ENCODE results near the gene KCNF1.

The KCNF1 gene

DNA sequence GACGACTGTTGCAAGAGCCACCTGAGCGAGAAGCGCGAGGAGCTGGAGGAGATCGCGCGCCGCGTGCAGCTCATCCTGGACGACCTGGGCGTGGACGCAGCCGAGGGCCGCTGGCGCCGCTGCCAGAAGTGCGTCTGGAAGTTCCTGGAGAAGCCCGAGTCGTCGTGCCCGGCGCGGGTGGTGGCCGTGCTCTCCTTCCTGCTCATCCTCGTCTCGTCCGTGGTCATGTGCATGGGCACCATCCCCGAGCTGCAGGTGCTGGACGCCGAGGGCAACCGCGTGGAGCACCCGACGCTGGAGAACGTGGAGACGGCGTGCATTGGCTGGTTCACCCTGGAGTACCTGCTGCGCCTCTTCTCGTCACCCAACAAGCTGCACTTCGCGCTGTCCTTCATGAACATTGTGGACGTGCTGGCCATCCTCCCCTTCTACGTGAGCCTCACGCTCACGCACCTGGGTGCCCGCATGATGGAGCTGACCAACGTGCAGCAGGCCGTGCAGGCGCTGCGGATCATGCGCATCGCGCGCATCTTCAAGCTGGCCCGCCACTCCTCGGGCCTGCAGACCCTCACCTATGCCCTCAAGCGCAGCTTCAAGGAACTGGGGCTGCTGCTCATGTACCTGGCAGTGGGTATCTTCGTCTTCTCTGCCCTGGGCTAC lies 1.2 kb downstream of the KCNF1 start:
- Histone ChIP-seq H2AFZ (no peak overlapping the region), H3K27me3 (ENCODE audit: control insufficient read depth, insufficient read depth, low read length) (peaks cover 5% of the 10 kb centered on the region), H3K27ac (no peak overlapping the region), H3K79me2 (no peaks in the 10 kb centered on the region), H3K9me3 (ENCODE audit: control insufficient read depth, low read length) (no peaks in the 10 kb centered on the region), H3K4me3 (ENCODE audit: low read depth, low read length) (no peak overlapping the region), H3K4me1 (no peaks in the 10 kb centered on the region), H3K4me2 (ENCODE audit: low read length) (no peak overlapping the region), H3K36me3 (ENCODE audit: control insufficient read depth, insufficient read depth, low read length) (no peaks in the 10 kb centered on the region), H3K9ac (no peak overlapping the region)
- TF ChIP-seq, protein P1, sequence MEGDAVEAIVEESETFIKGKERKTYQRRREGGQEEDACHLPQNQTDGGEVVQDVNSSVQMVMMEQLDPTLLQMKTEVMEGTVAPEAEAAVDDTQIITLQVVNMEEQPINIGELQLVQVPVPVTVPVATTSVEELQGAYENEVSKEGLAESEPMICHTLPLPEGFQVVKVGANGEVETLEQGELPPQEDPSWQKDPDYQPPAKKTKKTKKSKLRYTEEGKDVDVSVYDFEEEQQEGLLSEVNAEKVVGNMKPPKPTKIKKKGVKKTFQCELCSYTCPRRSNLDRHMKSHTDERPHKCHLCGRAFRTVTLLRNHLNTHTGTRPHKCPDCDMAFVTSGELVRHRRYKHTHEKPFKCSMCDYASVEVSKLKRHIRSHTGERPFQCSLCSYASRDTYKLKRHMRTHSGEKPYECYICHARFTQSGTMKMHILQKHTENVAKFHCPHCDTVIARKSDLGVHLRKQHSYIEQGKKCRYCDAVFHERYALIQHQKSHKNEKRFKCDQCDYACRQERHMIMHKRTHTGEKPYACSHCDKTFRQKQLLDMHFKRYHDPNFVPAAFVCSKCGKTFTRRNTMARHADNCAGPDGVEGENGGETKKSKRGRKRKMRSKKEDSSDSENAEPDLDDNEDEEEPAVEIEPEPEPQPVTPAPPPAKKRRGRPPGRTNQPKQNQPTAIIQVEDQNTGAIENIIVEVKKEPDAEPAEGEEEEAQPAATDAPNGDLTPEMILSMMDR (IDR thresholded peaks at IDR 0.05), result no peak

DNA sequence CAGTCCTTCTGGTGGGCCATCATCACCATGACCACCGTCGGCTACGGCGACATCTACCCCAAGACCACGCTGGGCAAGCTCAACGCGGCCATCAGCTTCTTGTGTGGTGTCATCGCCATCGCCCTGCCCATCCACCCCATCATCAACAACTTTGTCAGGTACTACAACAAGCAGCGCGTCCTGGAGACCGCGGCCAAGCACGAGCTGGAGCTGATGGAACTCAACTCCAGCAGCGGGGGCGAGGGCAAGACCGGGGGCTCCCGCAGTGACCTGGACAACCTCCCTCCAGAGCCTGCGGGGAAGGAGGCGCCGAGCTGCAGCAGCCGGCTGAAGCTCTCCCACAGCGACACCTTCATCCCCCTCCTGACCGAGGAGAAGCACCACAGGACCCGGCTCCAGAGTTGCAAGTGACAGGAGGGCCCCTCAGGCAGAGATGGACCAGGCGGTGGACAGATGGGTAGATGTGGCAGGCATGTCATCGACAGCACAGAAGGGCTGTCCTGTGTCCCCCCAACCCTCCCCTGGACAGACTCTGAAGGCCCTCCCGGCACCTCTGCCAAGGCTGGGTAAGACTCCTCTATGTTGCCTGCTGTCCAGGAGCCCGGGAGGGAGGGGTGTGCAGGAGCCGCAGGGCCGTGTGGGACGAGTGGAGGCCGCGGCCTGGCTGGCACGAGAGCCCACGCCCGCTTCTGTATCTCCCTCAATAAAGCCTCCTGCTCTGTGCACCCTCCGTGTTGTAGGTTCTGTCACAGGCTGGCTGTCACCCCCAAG lies 2.0 kb downstream of the KCNF1 start:
- H3K27ac ChIP-seq, result no peak overlapping the region
- no peak overlapping the region for H3K4me3 ChIP-seq (ENCODE audit: low read depth, low read length)
- no peaks in the 10 kb centered on the region for H3K79me2 ChIP-seq
- no peaks in the 10 kb centered on the region for H3K9me3 ChIP-seq (ENCODE audit: control insufficient read depth, low read length)
- no peaks in the 10 kb centered on the region for H3K4me1 ChIP-seq
- no peak overlapping the region for H3K4me2 ChIP-seq (ENCODE audit: low read length)
- no peak overlapping the region for H2AFZ ChIP-seq
- peaks cover 5% of the 10 kb centered on the region for H3K27me3 ChIP-seq (ENCODE audit: control insufficient read depth, insufficient read depth, low read length)
- TF ChIP-seq, protein P1 (IDR thresholded peaks at IDR 0.05), result no peak
- no peaks in the 10 kb centered on the region for H3K36me3 ChIP-seq (ENCODE audit: control insufficient read depth, insufficient read depth, low read length)
- no peak overlapping the region for H3K9ac ChIP-seq

DNA sequence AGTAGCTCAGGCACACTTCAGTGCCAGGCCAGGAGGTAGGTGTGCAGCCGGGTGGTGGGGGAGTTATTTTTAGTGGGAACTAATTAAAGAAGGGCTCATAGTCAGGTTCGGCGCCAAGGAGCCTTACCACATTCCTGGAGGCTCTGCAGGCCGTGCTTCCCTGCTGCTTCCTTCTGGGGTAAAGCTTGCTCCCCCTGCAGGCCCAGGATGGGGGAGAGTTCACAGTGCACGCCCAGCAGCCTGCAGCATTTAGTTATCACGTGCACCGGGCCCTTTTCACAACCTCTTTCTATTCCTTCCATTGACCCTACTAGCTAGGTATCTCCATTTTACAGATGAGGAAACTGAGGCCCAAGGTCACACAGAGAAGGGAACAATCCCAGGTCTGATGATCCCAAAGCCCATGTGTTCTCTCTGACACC lies 2.5 kb downstream of the KCNF1 start:
- Histone ChIP-seq H3K27ac (no peak overlapping the region), H3K4me2 (ENCODE audit: low read length) (no peak overlapping the region), H3K4me3 (ENCODE audit: low read depth, low read length) (no peak overlapping the region), H3K27me3 (ENCODE audit: control insufficient read depth, insufficient read depth, low read length) (peaks cover 5% of the 10 kb centered on the region), H3K4me1 (no peaks in the 10 kb centered on the region), H3K36me3 (ENCODE audit: control insufficient read depth, insufficient read depth, low read length) (no peaks in the 10 kb centered on the region), H3K9me3 (ENCODE audit: control insufficient read depth, low read length) (no peaks in the 10 kb centered on the region), H3K9ac (no peak overlapping the region), H2AFZ (no peak overlapping the region), H3K79me2 (no peaks in the 10 kb centered on the region)
- TF ChIP-seq, protein P1 (IDR thresholded peaks at IDR 0.05), result no peak

DNA sequence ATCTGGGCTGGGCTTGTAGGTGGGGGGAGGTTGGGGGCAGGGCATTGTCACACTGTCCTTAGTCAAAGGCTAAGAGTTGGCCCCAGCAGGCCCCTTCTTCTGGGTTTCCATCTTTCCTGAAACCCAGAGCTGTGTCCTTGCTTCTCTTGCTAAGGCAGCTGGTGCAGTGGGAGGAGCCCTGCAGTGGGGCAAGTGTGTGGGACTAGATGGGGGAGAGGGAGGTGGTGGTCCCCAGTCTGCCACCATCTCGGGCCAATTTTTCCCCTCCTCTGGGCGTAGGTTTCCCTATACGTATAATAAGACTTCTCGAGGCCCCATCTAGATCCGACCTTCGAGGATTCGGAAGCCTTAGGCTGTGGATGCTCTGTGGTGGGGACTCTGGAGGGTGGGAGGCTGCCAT lies 3.5 kb downstream of the KCNF1 start:
- no peaks in the 10 kb centered on the region for H3K4me1 ChIP-seq
- H3K4me2 ChIP-seq (ENCODE audit: low read length), result no peak overlapping the region
- no peak overlapping the region for H3K4me3 ChIP-seq (ENCODE audit: low read depth, low read length)
- H3K27ac ChIP-seq, result no peak overlapping the region
- no peak overlapping the region for H3K9ac ChIP-seq
- no peaks in the 10 kb centered on the region for H3K79me2 ChIP-seq
- no peak overlapping the region for H2AFZ ChIP-seq
- H3K9me3 ChIP-seq (ENCODE audit: control insufficient read depth, low read length), result no peaks in the 10 kb centered on the region
- H3K27me3 ChIP-seq (ENCODE audit: control insufficient read depth, insufficient read depth, low read length), result peaks cover 5% of the 10 kb centered on the region
- no peaks in the 10 kb centered on the region for H3K36me3 ChIP-seq (ENCODE audit: control insufficient read depth, insufficient read depth, low read length)
- TF ChIP-seq, protein P1 (IDR thresholded peaks at IDR 0.05), result no peak

Measured in parathyroid adenoma (tissue), 2 donors.